Thyroid gland (tissue), 4 donors: ENCODE results near the gene CLMN.

Experiments used
- POLR2A ChIP-seq, 2 donors: fragments of 450-650 bp; IDR thresholded peaks; one replicate each; pipeline ENCODE4 v1.6.1; 2017; ENCODE audit warnings: antibody characterized with exemption in 2 of 2, mild to moderate bottlenecking in 2 of 2, moderate library complexity in 1 of 2
- TF ChIP-seq, protein P1 (sequence below), 6 experiments: fragments of 200-600 bp in 3 of 6; fragments of 450-650 bp in 3 of 6; sonication (generic) in 3 of 6; IDR thresholded peaks; one replicate each; pipeline ENCODE4 v1.5.1; 2016 to 2019; ENCODE audit warnings: antibody characterized with exemption in 6 of 6, mild to moderate bottlenecking in 2 of 6, inconsistent platforms in 1 of 6, moderate library complexity in 1 of 6

DNA sequence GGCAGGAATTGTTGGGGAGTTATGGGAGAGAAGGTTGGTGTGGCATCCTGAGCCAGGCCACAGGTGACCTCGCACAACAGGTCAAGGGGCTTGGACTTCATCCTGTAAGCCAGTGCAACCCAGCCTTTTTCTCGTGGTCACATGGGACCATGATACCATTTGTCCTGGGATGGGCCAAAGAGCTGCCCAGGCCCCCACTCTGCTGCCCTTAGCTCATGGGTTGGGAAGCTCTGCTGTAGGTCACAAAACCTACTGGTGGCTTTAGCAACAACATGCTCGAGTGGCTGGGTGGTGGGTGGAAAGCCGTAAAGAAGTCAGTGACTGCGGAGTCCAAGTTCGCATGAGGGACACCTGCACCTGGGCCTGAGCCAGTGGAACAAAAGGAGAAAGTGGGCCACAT is 4.6 kb downstream of the CLMN start:
- TF ChIP-seq, protein P1, sequence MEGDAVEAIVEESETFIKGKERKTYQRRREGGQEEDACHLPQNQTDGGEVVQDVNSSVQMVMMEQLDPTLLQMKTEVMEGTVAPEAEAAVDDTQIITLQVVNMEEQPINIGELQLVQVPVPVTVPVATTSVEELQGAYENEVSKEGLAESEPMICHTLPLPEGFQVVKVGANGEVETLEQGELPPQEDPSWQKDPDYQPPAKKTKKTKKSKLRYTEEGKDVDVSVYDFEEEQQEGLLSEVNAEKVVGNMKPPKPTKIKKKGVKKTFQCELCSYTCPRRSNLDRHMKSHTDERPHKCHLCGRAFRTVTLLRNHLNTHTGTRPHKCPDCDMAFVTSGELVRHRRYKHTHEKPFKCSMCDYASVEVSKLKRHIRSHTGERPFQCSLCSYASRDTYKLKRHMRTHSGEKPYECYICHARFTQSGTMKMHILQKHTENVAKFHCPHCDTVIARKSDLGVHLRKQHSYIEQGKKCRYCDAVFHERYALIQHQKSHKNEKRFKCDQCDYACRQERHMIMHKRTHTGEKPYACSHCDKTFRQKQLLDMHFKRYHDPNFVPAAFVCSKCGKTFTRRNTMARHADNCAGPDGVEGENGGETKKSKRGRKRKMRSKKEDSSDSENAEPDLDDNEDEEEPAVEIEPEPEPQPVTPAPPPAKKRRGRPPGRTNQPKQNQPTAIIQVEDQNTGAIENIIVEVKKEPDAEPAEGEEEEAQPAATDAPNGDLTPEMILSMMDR (IDR thresholded peaks at IDR 0.05) = no peak
- TF ChIP-seq POLR2A (IDR thresholded peaks at IDR 0.05) = no peak
